ENCODE measurements around the gene ME3.

Gene ME3

DNA sequence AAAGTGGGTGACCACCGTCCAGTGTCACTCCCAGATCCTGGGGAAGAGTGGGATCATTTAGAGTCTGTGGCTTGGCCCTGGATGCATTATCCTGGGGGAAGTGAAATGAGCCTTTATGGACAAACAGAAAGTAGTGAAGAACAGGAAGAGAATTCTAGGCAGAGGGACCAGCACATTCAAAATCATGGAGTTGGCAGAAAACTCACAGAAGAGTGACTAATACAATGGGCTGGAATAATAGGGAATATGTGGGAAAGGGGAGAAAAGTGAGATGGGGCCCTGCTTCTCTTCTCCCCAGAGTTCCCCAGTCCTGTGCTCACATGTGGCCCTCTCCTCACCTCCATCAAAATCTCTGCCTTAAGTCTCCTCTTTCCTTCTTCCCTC lies 213.4 kb downstream of the ME3 start:
- no peaks in the 10 kb centered on the region for H3K9me3 Mint-ChIP-seq
- DNase-seq: no peak
- H3K27ac Mint-ChIP-seq: no peak overlapping the region
- H3K4me3 Mint-ChIP-seq: no peak overlapping the region
- H3K4me1 Mint-ChIP-seq (ENCODE audit: low read depth): peaks cover 20% of the 10 kb centered on the region
- H3K27me3 Mint-ChIP-seq: no peaks in the 10 kb centered on the region
- H3K36me3 Mint-ChIP-seq (ENCODE audit: low read depth): no peaks in the 10 kb centered on the region

DNA sequence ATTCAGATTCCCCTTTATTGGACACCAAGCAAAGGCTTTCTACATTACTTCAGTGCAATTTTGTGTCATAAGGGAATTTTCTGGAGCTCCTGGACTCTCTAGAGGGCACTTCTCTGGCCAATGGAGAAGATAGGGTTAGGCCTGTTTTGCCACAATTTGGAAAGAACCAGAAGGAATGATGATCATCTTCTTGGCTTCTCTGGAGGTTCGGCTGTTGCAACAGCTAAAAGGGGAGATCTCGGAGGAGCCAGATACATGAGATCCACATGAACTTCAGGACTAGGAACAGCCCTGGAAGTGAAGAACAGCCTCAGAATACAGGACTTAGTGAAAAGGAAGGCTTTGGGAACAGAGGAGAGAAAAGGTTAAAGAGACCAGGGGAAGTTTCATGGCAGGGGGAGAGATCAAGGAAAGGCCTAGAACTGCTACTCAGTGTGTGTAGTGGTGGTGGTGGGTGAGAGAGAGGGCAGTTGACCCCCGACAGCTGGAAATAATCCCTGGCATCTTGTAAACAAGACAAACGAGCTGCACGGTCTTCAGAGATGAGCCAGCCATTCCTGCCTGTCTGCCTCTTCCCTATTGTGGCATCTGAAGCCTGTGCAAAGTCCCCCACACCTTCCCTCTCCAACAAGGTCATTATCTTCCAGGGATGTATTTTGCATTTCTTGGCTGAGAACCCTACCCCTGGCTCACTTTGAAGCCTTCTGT lies 214.0 kb downstream of the ME3 start:
- DNase-seq: no peak
- Mint-ChIP-seq H3K9me3 (no peaks in the 10 kb centered on the region), H3K36me3 (ENCODE audit: low read depth) (no peaks in the 10 kb centered on the region), H3K4me3 (no peak overlapping the region), H3K4me1 (ENCODE audit: low read depth) (peaks cover 20% of the 10 kb centered on the region), H3K27ac (no peak overlapping the region), H3K27me3 (no peaks in the 10 kb centered on the region)

DNA sequence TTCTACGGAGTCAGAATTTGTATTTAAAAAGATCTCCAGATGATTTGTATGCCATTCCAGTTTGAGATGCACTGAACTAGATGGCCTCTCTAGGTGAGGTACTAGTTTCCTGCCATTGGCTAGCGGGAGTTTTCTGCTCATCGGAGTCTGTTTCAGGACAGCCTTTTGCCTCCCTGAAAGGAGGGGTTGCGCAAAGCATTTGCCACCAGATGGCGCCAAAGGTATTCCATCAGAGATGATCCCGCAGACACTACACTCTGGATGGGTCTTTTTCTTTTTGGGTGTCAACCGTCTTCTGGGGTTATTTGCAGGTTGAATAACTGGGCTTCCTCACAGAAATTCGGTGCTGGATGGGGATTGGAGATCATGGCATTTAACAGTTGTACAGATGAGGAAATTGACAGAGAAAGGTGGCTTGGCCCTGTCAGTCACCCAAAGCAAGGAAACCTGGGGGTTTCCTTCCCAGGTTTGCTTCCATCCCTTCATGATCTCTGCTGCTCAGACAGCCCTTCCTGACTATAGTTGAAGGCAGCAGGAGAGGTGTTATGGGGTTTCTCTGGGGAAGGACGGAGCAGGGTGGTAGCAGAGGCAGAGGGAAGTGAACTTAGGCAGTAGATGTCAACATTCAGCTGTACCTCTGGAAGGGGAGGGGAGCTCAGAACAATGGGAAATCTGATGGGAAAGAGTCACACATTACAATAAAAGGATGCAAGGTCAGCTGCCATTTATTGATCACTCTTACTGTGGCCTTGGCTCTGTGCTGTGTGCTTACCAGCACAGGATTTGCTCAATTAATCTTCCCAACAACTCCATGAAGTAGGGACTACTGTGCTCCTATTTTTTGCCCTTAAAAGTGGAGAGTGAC lies 216.1 kb downstream of the ME3 start:
- no peaks in the 10 kb centered on the region for H3K36me3 Mint-ChIP-seq (ENCODE audit: low read depth)
- H3K4me1 Mint-ChIP-seq (ENCODE audit: low read depth): peaks cover 20% of the 10 kb centered on the region
- H3K27ac Mint-ChIP-seq: no peak overlapping the region
- H3K4me3 Mint-ChIP-seq: no peak overlapping the region
- H3K27me3 Mint-ChIP-seq: no peaks in the 10 kb centered on the region
- peak; percentile 84 for DNase-seq
- no peaks in the 10 kb centered on the region for H3K9me3 Mint-ChIP-seq

DNA sequence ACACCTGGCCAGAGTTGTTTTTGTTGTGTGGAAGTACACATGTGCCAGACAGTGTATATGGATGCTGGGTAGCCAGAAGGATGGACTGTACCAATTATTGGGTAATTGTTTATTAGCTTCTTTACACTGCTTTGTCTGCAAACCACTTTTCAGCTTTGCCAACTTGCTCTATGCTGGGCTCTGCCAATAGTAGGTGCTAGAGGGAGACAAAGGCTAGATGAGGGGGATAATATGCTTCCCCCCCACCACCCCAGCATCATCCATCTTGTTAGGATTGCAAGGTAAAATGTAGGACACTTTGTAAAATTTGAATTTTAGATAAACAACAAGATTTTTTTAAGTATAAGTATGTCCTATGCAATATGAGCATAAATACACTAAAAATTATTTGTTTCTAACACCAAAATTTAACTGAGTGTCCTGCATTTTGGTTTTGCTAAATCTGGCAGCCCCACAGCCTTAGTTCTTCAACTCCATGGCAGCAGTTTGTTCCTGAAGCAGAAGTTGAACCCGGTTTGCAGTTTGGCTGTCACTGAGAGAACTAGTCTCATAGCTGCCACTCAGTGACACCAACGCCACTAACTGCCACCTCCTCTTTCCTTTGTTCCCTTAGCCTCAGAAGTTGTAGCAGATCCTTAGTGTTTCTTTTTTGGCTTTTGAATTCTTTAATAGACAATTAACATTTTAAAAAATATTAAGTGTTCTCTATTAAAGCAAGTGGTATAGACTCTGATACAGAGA lies 219.0 kb downstream of the ME3 start:
- no peak overlapping the region for H3K4me3 Mint-ChIP-seq
- no peaks in the 10 kb centered on the region for H3K36me3 Mint-ChIP-seq (ENCODE audit: low read depth)
- H3K9me3 Mint-ChIP-seq: no peaks in the 10 kb centered on the region
- DNase-seq: no peak
- peaks cover 10% of the 10 kb centered on the region for H3K4me1 Mint-ChIP-seq (ENCODE audit: low read depth)
- no peaks in the 10 kb centered on the region for H3K27me3 Mint-ChIP-seq
- no peak overlapping the region for H3K27ac Mint-ChIP-seq

DNA sequence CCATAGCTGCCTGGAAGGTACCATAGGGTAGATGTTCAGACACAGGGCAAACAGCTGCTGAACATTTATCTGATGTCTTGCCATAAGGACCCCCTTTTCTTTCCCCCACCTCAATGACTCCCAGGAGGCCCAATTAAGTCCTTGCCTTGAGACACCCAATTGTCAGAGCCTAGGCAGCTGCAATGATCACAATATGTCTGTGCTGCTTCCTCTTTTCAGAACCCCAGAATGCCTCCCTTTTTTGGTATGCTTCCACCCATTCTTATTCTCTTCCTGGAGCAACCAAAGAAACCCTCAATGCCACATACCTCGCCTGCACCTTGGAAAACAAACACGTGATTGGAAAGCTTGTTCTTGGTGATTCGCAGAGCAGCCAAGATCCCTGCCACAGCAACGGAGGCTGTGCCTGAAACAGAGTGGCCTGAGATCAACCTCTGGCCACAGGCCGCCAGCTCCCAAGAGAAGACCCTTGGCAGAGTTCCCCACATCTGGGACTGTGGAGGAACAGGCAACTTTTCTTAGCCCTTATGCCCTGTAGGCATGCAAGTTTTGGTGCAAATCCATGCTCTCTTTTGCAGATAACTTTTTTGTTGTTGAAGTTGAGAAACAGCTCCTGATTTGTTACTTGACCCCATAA lies 222.3 kb downstream of the ME3 start:
- no peaks in the 10 kb centered on the region for H3K36me3 Mint-ChIP-seq (ENCODE audit: low read depth)
- H3K9me3 Mint-ChIP-seq: no peaks in the 10 kb centered on the region
- H3K4me1 Mint-ChIP-seq (ENCODE audit: low read depth): peaks cover 12% of the 10 kb centered on the region
- H3K27me3 Mint-ChIP-seq: no peaks in the 10 kb centered on the region
- H3K27ac Mint-ChIP-seq: no peak overlapping the region
- no peak for DNase-seq
- H3K4me3 Mint-ChIP-seq: no peak overlapping the region

DNA sequence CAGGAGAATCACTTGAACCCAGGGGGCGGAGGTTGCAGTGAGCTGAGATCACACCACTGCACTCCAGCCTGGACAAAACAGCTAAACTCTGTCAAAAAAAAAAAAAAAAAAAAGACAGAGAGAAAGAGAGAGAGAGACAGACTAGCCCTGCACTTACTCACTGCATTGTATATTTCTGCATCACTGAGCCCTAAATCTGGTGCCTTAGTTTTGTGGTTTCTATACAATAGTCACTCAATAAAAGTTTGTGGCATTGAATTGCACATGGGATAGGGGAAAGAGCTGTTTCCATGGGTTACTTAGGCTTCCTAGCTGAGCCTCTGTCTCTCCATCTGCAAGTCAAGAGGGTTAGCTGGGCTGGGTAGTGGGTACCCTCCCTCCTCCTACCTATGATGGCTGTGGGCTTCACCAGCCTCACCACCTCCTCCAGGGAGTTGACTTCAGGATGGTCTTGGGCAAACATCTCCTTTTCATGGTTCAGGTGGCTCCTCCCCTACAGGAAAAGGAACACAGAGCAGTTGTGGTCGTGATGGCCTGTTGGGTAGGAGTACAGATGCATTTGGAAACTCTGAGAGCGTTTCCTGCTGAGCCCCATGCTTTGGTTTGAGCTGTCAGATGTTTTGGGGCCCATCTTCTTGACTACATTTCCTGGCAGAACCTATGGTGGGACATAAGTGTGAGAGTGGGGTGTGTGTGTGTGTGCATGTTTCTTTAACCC lies 224.5 kb downstream of the ME3 start:
- H3K9me3 Mint-ChIP-seq: no peaks in the 10 kb centered on the region

DNA sequence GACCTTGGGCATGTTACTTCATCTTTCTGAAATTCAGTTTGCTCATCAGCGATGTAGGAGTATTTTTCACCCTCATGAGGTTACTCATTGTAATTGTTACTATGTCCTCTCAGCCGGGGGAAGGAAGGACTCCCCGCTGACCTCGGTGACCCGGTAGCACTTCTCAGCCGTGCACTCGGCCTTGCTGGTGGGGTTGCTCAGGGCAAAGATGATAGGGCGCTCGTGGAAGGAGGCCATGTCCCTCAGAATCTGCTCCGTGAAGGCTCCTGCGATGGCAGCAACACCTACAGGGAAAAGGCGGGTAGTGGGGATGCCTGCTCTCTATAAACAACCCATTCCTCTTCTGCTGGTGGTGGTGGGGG lies 225.5 kb downstream of the ME3 start:
- Mint-ChIP-seq H3K4me1 (ENCODE audit: low read depth) (peaks cover 44% of the 10 kb centered on the region), H3K36me3 (ENCODE audit: low read depth) (no peaks in the 10 kb centered on the region), H3K27ac (no peak overlapping the region), H3K4me3 (no peak overlapping the region), H3K9me3 (no peaks in the 10 kb centered on the region), H3K27me3 (no peaks in the 10 kb centered on the region)
- no peak for DNase-seq

More for the DNA sequence above, 224.5 kb downstream of the ME3 start:
- peak; percentile 47 for DNase-seq
- H3K4me1 Mint-ChIP-seq (ENCODE audit: low read depth): peaks cover 34% of the 10 kb centered on the region
- no peaks in the 10 kb centered on the region for H3K27me3 Mint-ChIP-seq
- no peaks in the 10 kb centered on the region for H3K36me3 Mint-ChIP-seq (ENCODE audit: low read depth)
- no peak overlapping the region for H3K4me3 Mint-ChIP-seq
- H3K27ac Mint-ChIP-seq: no peak overlapping the region

DNA sequence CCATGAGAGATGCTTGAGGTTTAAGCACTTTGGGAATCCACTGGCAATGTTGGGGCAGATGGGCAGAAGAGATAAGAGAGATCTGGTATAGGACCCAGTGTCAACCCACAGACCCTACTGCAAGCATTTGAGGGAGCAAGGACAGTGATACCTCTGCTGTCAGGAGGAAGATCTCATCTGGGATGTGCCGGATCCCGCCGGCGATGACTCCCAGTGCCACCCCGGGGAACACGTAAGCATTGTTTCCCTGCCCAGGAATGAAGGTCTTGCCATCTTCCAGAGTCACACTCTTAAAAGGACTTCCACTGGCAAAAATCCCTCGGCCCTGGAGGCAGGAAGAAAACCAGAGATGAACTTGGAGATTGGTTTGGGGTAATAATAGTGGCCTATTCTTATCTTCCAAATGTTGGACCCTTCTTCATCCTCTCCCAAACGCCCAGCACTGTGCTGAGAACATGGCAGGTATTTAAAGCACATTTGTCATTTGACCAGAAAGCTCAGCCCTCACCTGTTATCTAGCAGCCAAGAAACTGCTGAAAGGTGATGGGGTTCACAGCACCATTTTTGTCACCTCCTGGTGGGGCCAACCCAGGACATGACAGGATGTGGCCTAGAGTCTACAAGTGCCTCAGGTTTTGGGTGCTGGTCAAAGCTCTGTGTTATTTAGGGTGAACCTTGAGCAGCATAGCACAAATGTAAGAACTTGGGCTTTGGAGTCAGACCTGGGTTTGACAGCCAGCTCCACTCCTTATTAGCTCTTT lies 226.1 kb downstream of the ME3 start:
- Mint-ChIP-seq H3K4me3 (no peak overlapping the region), H3K27me3 (no peaks in the 10 kb centered on the region), H3K9me3 (no peaks in the 10 kb centered on the region), H3K27ac (no peak overlapping the region), H3K4me1 (ENCODE audit: low read depth) (peaks cover 44% of the 10 kb centered on the region), H3K36me3 (ENCODE audit: low read depth) (no peaks in the 10 kb centered on the region)
- no peak for DNase-seq

DNA sequence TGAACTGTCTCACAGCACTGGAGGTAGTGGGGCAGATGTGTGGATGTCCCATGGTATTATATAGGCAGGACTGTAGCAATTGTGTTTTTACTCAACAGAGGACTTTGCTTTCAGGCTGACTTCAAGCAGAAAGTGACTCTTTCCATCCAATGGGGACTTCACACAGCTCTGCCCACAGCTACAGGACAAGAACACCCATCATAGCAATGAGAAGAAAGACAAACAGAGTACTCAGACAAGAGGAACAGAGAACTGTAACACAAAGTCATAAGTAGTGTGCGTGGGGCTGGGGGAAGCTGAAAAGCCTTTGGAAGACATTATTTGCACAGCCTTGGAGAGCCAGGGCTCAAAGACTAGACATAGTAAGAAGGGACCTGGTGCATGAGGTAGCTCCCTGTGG lies 227.4 kb downstream of the ME3 start:
- no peaks in the 10 kb centered on the region for H3K9me3 Mint-ChIP-seq
- no peaks in the 10 kb centered on the region for H3K36me3 Mint-ChIP-seq (ENCODE audit: low read depth)
- no peak overlapping the region for H3K4me3 Mint-ChIP-seq
- peaks cover 53% of the 10 kb centered on the region for H3K4me1 Mint-ChIP-seq (ENCODE audit: low read depth)
- H3K27ac Mint-ChIP-seq: peak overlapping the region; percentile 38
- no peak for DNase-seq
- H3K27me3 Mint-ChIP-seq: no peaks in the 10 kb centered on the region

DNA sequence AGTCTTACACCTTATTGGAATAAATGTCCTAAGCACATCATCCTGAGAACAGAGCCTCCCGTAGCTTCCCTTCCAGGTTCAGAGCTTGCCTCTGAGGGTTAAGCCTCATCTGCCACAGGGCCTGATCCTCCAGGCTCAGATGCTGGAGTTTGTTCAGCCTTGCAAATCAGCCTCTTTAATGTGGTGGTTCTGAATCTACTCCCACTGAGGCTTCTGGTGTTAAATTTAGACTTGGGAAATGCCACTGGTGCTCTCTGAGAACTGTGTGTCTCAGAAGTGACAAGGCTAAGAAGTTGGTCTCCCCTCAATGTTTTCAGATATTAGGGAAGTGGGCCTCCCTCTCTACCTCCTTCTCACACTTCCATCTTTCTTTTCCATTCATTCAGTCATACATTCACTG lies 229.0 kb downstream of the ME3 start:
- H3K36me3 Mint-ChIP-seq (ENCODE audit: low read depth): no peaks in the 10 kb centered on the region
- peaks cover 53% of the 10 kb centered on the region for H3K4me1 Mint-ChIP-seq (ENCODE audit: low read depth)
- H3K4me3 Mint-ChIP-seq: no peak overlapping the region
- H3K9me3 Mint-ChIP-seq: no peaks in the 10 kb centered on the region
- peak overlapping the region; percentile 62 for H3K27ac Mint-ChIP-seq
- H3K27me3 Mint-ChIP-seq: no peaks in the 10 kb centered on the region
- DNase-seq: no peak

DNA sequence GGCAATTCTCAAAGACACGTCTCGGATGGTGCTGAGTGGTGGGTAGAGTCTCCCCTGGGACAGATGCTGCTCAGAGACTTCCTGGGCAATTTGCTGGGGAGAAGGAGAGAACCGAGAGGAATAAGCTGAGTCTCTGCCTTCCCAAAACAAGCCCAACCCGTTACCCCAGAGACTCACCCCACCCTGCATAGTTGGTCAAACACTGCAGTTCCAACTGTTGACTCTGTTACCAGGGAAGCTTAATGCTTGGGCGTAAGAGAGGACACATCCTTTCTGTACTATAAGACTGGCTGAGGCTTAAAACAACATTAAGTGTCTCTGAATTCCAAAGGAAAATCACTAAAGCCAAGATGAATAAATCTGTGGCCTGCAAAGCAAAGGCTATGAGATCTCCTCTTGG lies 229.6 kb downstream of the ME3 start:
- Mint-ChIP-seq H3K36me3 (ENCODE audit: low read depth) (no peaks in the 10 kb centered on the region), H3K27me3 (no peaks in the 10 kb centered on the region), H3K27ac (peak overlapping the region; percentile 62), H3K4me3 (no peak overlapping the region), H3K4me1 (ENCODE audit: low read depth) (peaks cover 53% of the 10 kb centered on the region), H3K9me3 (no peaks in the 10 kb centered on the region)
- DNase-seq: no peak

DNA sequence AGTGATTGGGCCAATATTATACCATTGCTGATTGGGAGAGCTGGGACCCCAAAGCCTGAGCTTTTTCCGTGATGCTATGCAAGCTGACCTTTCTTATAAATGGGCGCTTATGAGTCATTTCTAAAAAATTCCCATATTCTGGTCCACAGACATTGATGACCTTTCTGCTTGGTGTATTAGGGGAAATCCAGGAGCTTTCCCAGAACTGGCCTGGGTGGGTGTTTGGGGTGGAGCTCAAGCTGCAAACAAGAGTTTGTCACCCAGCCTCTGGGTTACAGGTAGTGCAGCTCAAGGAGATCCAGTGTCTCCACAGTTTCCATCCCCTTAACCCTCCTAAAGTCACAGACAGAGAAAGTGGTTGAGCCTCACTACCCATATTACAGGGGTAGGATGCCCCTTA lies 230.0 kb downstream of the ME3 start:
- Mint-ChIP-seq H3K4me1 (ENCODE audit: low read depth) (peaks cover 53% of the 10 kb centered on the region), H3K27ac (peak overlapping the region; percentile 62), H3K36me3 (ENCODE audit: low read depth) (no peaks in the 10 kb centered on the region), H3K27me3 (no peaks in the 10 kb centered on the region), H3K4me3 (no peak overlapping the region), H3K9me3 (no peaks in the 10 kb centered on the region)
- no peak for DNase-seq

DNA sequence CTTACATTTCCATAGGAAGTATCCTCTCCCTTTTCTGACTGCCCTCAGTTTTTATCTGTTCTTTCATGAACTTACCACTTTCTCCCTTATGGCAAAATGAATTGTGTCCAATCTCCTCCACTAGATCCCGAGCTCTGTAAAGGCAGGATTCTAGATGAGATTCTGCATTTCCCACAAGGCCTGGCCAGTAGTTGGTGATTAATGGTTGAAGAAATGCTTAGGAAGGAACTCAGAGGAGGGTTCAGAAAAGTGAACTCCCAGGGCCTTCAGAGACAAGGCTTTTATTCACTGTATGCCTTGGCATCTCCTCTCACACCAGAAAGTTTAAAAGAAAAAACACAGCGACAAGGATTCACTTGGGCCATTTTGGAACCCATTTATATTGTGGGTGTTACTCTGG lies 231.6 kb downstream of the ME3 start:
- no peak overlapping the region for H3K4me3 Mint-ChIP-seq
- DNase-seq: no peak
- peaks cover 42% of the 10 kb centered on the region for H3K4me1 Mint-ChIP-seq (ENCODE audit: low read depth)
- H3K27me3 Mint-ChIP-seq: no peaks in the 10 kb centered on the region
- H3K36me3 Mint-ChIP-seq (ENCODE audit: low read depth): no peaks in the 10 kb centered on the region
- no peak overlapping the region for H3K27ac Mint-ChIP-seq
- H3K9me3 Mint-ChIP-seq: no peaks in the 10 kb centered on the region
